HG03439 (cell line): ENCODE results near the gene MPIG6B.
A peak's percentile ranks its signal among the peaks of the same experiment; 100 is the strongest.

Source experiments
- ATAC-seq: cut with Tn5 transposase; IDR thresholded peaks from one replicate; pipeline ENCODE4 v1.9.1; 2021; ENCODE audit warnings: mild to moderate bottlenecking, moderate library complexity; ENCODE audit not compliant: unreplicated experiment

MPIG6B gene

GRCh38 chr6:31736768-31737314 is 13.7 kb downstream of the MPIG6B start:
- ATAC-seq, result no peak

- no peak for ATAC-seq
These were observed 14.3 kb downstream of the MPIG6B start for GRCh38 chr6:31737315-31737990.

DNA sequence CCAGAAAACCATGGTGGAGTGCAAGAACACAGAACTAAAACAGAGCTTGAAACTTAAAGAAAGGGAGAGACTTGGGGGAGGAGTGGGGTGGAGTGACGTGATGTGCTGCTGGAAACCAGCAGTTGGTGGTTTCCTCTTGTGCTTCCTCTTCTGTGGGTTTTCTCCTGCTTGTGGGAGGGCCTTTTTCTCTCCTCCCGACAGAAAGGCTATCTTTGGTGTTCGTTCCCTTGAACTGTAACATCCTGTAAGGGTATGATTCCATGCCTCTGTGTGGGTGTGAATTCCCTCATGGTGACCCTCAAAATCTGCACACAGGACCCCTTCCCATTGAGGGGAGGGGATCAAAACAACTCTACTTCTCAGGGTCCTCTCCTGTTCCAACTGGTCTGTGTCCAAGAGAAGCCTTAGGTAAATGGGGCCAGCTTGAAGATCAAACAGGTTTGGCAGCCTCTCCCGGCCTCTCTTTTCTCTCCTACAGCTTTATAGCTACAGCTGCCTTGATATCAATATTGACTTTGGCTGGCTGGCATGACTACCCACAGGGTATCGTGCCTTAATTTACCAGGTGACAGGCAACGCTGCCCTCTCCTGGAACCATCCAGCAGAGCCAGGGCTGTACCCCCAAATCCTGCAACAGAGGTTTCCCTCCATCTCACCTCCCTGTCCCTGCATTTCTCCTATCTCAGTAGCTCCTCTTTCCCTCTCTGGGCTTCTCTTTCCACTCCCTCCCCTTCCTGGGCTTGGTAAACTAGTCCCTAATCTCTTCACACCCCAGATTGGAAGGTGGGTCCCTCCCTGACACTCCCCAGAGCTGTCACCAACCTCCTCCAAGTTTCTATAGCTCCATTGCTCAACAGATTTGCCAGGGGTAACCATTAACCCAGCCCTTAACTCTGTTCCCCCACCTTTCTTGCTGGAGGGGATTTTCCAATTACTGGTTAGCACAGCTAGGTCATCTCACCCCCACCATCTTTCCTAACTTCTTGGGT is 15.1 kb downstream of the MPIG6B start:
- ATAC-seq, result no peak

- peak; percentile 77 for ATAC-seq
These were observed 16.6 kb downstream of the MPIG6B start, which contains the start of gene MSH5 for GRCh38 chr6:31739639-31740396. Gene MSH5 (plus strand): TSS chr6:31740005. CDS start chr6:31740467, 462 bp downstream.

- no peak for ATAC-seq
These were observed 17.4 kb downstream of the MPIG6B start for GRCh38 chr6:31740397-31741223.

- no peak for ATAC-seq
These were observed 18.6 kb downstream of the MPIG6B start for GRCh38 chr6:31741815-31742214.

DNA sequence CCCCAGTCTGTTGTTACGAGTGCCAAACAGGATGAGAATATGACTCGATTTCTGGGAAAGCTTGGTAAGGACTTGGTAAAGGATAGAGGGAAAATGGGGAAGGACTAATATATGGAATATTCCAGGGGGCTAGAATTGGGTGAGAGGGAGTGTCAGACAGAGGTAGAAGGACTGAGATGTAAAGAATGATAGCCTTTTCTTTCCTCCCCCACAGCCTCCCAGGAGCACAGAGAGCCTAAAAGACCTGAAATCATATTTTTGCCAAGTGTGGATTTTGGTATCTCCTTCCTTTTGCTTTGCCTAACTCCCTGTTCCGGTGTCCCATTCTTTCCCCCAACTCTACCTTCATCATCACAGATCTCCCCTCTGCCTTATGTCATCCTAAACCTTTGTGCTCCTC is 19.7 kb downstream of the MPIG6B start:
- no peak for ATAC-seq

GRCh38 chr6:31744422-31744821 is 21.2 kb downstream of the MPIG6B start:
- ATAC-seq, result no peak

DNA sequence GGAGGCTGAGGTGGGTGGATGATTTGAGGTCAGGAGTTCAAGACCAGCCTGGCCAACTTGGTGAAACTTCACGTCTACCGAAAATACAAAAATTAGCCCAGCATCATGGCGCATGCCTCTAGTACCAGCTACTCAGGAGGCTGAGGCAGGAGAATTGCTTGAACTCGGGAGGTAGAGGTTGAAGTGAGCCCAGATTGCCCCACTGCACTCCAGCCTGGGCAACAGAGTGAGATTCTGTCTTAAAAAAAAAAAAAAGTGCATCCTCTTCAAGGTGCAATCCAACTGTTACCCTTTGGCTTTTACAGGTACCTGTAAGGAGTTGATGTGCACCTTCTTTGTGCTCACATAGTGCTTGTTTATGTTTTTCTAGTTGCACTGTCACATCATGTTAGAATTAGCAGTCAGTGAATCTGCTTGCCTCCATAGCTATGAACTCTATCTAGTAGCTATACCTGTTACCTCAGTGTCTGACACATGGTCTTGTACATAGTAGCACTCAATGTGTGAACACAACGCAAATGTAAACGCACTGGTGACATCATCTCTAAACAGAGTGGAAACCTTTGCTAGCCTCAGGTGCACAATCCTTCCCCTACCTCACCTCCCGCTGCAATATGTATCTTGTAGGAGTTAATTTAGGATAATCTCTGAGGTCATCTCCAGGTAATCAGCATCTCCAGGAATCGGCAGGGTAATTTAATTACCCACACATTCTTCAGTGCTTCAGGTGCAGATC is 26.3 kb downstream of the MPIG6B start:
- ATAC-seq, result no peak

- no peak for ATAC-seq
These were observed 27.3 kb downstream of the MPIG6B start for GRCh38 chr6:31750411-31751022.

DNA sequence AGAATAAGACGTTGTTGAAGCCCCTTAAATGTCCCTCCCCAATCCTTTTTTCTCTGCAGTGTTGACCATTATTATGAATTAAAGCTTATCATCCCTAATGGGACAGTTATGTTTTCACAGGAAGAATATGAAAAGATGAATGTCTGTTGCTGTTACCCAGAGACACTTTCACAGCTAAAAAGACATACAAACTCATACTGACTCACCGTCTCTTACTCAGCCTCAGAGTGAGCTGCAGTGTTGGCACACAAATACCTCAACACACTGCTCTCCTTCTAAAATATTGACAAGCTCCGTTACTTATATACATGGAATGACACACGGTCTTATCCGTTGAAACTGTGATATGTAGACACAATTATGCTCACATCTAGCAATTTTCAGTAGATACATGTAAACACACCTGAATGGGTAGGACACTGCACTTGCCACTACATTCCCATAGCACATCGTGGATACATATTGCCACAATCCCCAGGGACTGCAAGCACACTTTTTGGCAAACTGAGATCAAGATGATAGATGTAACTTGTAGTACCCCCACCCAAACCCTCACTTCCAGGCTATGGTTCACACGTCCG is 29.7 kb downstream of the MPIG6B start:
- no peak for ATAC-seq

- no peak for ATAC-seq
These were observed 35.1 kb downstream of the MPIG6B start for GRCh38 chr6:31758281-31758680.

- no peak for ATAC-seq
These were observed 37.6 kb downstream of the MPIG6B start for GRCh38 chr6:31760790-31761189.

- no peak for ATAC-seq
These were observed 38.2 kb downstream of the MPIG6B start for GRCh38 chr6:31761343-31761742.

GRCh38 chr6:31762356-31762755 is 39.2 kb downstream of the MPIG6B start, which contains the start of gene SAPCD1:
Gene SAPCD1 (plus strand): TSS chr6:31762656. CDS start chr6:31763055, 399 bp downstream.
- no peak for ATAC-seq

DNA sequence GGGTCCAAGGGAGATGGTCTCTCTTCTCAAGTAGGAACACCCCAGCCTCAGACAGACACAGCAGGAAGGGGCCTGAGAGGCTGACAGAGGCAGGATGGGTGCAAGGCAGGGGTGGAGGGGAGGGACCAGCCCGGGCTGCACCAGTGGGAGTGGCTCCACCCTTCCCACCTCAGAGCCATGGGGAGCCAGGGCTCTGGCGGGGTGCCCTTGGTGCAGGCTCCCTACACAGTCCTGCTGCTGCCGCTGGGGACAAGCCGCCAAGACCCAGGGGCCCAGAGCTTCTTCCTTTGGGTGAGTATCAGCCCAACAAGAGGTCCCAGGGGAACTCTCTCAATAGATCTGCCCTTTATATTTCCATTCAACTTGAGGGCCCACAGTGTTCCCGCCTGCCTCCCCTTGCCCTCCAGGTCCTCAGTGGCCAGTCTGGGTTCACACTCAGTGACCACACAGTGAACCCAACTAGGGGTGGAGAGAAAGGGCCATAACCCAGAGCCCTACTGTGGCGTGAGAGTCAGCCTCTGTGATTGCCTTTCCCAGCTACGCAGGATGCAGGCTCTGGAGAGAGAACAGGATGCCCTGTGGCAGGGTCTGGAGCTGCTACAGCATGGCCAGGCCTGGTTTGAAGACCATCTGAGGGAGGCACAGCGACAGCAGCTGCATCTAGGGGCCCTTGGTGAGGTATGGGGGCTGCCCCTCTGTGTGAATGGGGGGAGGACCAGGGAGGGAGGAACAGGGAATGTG is 39.9 kb downstream of the MPIG6B start:
- ATAC-seq, result no peak

GRCh38 chr6:31763619-31763940 is 40.4 kb downstream of the MPIG6B start:
- no peak for ATAC-seq

DNA sequence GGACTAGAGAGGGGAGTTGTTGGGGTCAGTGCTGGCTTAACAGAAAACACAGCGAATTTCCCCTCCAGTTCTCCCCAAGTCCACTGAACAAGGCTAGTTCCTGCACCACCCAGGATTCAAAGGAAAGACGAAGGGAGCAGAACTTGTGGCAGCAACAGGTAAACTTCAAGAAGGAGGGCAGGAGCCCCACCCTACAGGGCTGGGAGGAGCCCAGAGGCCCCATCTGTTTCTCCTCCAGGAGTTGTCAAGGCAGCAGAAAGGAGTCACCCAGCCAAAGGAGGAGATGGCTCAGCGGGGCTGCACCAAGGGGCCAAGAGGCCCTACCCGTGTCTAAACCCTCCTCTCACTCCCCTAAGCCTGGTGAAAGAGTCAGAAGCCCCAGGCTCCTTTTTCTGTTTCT is 41.0 kb downstream of the MPIG6B start:
- no peak for ATAC-seq
